HG02973 (cell line): ENCODE results near the gene MAP3K15.

Experiments
- ATAC-seq: cut with Tn5 transposase; IDR thresholded peaks from one replicate; pipeline ENCODE4 v1.9.1; 2021; ENCODE audit warnings: moderate library complexity; ENCODE audit not compliant: unreplicated experiment

MAP3K15 gene, protein sequence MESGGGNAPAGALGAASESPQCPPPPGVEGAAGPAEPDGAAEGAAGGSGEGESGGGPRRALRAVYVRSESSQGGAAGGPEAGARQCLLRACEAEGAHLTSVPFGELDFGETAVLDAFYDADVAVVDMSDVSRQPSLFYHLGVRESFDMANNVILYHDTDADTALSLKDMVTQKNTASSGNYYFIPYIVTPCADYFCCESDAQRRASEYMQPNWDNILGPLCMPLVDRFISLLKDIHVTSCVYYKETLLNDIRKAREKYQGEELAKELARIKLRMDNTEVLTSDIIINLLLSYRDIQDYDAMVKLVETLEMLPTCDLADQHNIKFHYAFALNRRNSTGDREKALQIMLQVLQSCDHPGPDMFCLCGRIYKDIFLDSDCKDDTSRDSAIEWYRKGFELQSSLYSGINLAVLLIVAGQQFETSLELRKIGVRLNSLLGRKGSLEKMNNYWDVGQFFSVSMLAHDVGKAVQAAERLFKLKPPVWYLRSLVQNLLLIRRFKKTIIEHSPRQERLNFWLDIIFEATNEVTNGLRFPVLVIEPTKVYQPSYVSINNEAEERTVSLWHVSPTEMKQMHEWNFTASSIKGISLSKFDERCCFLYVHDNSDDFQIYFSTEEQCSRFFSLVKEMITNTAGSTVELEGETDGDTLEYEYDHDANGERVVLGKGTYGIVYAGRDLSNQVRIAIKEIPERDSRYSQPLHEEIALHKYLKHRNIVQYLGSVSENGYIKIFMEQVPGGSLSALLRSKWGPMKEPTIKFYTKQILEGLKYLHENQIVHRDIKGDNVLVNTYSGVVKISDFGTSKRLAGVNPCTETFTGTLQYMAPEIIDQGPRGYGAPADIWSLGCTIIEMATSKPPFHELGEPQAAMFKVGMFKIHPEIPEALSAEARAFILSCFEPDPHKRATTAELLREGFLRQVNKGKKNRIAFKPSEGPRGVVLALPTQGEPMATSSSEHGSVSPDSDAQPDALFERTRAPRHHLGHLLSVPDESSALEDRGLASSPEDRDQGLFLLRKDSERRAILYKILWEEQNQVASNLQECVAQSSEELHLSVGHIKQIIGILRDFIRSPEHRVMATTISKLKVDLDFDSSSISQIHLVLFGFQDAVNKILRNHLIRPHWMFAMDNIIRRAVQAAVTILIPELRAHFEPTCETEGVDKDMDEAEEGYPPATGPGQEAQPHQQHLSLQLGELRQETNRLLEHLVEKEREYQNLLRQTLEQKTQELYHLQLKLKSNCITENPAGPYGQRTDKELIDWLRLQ (N-terminal part only)

DNA sequence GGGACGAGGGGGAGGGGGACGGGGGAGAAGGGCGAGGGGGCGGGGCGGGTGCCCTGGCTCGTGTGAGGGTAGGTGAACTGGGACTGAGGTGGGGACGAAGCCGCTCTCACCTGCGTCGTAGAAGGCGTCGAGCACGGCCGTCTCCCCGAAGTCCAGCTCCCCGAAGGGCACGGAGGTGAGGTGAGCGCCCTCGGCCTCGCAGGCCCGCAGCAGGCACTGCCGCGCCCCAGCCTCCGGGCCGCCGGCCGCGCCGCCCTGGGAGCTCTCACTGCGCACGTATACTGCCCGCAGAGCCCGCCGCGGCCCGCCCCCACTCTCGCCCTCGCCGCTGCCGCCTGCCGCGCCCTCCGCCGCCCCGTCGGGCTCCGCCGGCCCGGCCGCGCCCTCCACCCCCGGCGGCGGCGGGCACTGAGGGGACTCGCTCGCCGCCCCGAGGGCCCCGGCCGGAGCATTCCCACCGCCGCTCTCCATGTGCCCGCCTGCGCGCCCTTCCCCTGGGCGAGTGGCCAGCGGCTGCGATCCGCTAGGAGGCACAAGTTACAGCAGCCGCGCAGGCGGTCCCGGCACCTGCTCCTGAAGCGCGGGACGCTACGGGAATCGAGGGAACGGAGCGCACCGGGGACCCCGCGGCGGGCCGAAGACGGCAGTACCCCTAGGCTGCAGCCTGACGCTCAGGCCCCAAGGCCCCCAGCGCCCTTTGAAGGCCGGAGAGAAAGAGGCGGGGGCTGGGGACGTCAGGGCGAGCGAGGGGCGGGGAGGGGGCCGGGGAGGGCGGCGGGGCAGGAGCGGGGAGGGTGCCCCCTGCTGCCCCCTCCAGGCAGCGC is at the start of gene MAP3K15:
MAP3K15 (minus strand) TSS at position 718 of the 824 bp plus-strand sequence; CDS start at position 471, 247 bp downstream.
- ATAC-seq, result no peak

DNA sequence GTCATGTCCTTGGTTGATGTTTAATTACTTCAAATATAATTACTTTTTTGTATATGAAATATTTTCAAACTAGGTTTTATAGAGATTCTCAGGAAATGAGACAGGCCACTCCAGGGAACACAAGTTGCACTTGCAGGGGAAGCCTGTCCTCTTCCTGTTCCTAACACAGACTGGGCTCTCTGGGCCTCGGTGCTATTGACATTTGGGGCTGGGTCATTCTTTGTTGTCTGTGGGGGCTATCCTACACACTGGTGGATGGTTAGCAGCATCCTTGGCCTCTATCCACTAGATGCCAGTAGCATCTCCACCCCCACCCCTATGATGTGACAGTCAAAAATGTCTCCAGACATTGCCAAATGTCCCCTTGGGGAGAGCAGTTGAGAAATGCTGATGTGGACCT is 49.3 kb upstream of the MAP3K15 start:
- no peak for ATAC-seq

DNA sequence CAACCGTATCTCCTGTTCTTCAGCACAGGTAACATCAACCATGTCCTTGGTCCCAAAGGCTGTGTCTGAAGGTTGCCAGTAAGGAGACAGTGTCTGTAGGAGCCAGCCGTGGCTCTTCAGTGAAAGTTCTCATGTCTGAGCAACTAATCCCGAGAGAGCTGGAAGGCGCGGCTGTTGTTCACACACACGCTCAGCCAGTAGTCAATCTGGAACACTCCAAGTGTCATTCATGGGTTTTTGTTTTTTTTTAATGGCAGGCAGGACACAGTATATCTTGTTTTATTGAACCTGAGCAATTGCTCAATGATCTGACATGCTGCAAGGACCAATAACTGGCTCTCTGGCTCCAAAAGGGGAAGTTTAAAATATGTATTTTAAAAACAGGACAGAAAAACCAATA is 48.4 kb upstream of the MAP3K15 start:
- peak; percentile 27 for ATAC-seq

DNA sequence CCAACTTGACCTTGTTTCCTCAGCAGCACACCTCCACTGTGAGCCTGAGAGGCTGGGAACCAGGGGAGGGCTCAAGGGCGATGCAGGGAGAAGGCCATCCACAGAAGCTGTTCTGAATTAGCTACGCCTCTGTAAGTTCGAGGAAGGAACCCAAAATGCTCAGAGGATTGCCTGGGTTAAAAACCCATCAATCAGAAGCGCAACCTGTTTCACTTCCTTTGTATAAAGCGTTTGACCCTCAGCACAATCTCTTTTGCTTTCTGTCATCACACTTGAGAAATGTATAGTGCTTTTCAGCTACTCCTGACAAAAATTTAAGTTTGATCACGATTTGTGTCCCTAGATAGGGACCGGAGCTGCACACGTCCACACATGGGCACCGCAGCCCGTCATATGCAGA is 48.0 kb upstream of the MAP3K15 start:
- peak; percentile 46 for ATAC-seq

DNA sequence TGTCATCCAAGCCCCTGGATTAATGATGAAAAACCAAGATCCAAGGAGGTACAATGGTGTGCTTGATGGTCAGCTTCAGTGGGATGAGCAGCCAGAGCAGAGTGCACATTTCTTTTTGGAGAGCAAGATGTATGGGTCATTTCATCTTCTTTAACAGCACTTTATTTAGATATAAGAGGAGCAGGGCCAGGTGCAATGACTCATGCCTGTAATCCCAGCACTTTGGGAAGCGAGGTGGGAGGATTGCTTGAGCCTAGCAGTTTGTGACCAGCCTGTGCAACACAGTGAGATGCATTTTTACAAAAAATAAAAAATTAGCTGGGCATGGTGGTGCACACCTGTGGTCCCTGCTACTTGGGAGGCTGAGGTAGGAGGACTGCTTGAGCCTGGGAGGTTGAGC is 45.3 kb upstream of the MAP3K15 start:
- no peak for ATAC-seq

DNA sequence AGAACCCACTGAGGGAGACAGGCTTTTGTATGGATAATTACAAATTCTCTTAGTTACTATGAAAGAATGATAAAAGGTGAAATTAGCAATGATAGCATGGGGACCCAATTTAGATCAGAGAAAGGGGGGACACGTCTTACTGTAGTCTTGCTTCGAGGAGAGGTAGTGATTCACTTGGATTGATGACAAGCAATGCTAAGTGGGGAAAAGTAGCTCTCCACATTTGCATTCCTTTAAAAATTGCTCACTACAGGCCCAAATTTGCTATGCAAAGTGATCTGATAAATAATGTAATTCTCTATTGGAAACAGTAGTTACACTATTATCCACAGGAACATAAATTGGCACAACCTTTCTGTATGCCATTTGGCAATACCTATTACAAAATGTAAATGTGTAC is 42.5 kb upstream of the MAP3K15 start:
- ATAC-seq, result no peak

DNA sequence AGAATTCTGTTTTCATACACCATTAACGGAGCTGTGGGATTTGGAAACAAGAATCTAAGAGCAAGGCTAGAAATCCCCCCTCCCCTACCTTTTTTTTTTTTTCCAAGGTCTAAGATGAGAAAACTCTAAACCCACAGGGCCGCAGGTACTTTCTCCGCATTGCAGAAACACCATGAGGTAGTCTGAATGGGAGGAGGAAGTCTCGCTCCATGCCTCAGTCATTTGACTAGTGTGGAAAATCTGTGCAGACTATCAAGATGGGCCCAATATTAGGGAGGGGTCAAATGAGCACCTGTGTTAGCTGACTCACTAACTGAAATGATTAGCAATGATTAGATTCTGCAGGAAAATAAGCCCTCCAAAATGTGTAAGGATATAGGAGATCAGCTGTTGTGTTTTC is 40.9 kb upstream of the MAP3K15 start:
- no peak for ATAC-seq

DNA sequence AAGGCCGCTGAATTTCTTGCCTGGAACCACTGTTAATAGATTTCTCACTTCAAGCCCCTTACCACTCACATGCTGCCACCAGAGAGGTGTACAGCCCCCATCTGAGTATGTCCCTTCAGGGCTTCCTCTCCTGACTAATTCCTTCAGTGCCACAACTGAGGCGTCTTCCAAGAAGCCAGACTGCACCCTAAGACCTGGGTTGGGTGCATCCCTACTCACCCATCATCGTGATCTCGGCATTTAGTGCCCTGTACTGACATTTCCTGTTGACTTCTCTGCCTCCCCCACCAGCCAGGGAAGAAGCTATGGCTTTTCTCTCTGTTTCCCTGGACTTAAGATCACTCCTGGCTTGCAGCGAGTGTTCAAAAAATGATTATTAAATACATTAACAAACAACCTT is 40.4 kb upstream of the MAP3K15 start:
- ATAC-seq, result no peak

DNA sequence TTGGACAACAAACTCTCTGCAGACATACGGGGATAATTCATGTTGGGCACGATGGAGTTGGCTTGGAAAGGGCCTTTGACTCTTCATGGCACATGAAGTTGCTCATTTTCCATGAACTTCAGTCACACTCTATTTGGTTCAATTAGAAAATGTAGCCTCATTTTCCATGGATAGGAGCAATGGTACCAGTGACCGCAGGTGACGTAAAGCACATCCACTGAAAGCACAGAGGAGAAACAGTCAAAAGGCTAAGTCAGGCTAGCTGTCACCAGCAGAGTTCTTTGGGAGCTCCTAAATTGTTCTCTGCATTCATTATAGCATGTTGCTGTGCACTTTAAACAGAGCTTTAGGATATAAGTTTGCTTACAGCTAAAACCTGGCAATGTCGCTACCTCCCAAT is 39.9 kb upstream of the MAP3K15 start:
- no peak for ATAC-seq

DNA sequence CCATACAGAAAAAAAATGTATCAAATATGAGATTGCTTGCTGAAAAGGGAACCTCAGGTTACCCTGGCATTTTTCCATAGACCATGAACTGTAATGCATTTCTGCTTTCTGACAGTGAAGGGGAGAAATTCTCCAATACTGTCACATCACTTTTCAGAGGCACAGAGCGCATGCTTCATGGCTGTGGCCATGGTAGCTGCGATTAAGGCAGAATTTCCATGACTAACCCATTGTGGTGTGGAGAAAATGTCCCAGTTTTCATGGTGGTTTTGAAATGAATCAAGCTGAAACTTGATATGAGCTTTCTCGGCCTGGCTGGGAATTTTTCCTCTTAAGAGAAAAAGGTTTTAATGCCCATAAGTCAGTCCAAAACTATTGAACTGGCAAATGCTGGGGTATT is 39.5 kb upstream of the MAP3K15 start:
- no peak for ATAC-seq

DNA sequence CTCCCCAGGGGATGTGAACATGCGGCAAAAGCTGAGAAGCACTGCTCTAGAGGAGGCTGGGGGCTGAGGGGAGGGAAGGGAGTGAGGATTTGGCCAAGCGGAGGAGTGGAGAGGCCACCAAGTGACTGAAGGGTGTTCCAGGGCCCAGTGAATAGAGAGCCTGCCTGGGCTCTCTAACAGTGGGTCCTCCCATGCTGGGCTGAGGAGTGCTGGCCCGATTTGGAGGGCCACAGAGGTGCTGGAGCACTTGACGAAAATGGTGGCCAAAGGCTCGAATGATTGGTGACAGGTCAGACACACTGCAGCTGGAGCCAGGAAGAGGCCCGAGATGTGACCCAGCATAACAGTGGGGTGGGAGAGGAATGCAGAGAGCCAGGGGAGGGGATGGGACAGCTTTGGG is 37.5 kb upstream of the MAP3K15 start:
- ATAC-seq, result no peak

DNA sequence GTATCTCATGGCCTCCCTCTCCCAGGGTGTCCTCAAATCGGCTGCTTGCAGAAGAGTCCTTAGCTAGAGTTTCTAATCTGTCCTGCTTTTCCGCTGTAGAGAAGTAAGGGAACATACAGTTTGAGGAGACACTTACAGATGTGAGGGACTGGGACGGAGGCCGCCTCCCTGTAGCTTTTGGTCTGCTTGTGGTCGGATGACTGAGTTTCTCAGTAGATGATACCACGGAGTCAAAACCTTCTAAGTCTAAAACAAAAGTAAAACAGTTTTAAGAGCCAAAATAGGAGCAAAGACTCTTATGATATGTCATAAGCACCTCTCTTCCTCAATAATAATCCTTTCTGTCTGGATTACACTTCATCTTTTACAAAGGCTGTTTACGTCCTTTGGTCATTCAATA is 34.5 kb upstream of the MAP3K15 start:
- ATAC-seq, result no peak

DNA sequence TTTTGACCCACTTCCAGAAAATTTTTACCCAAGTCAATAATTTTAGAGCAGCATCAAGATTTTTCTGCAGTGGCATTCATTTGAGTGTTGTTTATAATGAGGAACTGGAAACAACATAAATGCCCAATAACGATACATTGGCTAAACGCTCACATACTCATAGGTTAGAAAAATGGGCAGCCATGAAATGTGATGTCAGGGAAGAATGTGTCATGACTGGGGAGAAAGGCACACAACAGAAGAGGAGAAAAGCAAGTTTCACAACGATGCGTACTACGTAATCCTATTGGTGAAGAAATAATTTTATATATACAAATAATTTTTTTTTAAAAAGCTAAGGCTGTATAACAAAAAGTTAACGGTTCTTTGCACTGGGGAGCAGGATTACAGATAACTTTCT is 33.6 kb upstream of the MAP3K15 start:
- ATAC-seq, result no peak

DNA sequence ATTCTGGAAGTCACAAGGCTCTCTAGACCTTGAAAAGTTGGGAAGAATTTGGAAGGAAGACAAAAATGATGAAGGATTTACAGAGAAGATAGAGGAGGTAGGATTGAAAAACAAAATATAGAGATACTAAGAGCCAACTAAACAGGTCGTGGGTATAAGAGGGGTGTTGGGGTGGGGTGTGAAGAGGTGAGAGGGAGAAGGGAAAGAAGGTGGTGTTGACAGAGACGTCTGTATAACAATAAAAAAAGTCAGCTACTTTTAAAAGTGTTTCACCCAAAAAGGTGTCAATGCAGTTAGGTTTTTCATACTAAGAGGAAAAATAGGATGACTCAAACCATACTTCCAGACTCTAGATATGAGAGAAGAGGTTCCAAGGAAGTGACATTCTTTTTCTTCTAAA is 33.0 kb upstream of the MAP3K15 start:
- no peak for ATAC-seq

DNA sequence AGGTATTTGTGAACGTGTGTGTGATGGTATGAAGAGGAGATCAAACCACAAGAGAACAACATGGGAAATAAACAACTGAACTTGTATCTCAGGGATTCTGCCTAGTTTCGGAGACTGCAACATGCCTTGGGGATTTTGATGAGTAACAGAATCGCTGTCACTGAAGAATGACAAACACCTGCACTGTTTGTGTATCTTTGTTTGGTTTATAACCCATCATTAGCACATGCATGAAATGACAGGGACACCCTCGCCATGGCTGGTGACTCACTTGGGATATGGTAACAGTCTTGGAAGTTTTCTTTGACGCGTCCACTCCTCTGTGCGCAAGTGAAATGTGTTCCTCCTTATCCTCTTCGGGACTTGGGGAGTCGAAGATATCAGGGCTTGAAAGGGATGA is 30.3 kb upstream of the MAP3K15 start:
- ATAC-seq, result no peak

DNA sequence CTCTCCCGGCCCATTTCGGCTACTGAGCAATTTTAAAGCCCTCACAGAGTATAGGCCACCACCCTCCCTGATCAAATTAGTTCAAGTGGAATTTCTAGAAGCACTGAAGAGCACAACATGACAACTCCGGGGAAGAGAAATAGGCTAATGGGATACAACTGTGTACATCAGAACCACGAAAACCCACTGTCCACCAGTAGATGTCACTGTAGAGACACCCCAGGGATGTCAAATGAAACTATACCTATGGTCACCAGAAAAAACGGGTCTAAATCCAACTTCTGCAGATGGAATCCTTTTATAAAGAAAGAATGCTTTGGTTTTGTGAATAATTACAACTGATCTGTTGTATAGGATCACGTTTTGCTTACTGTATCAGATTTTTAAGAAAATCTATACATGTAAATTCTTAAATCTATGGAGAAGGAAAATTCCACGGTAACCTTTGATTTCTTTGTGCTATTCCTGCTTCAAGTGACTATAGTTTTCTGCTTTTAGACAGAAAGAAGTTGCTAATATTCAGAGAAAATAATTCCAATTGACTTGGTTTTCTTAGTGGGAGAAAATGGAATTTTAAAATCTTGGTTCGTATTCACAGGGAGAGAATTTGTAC is 29.5 kb upstream of the MAP3K15 start:
- no peak for ATAC-seq

DNA sequence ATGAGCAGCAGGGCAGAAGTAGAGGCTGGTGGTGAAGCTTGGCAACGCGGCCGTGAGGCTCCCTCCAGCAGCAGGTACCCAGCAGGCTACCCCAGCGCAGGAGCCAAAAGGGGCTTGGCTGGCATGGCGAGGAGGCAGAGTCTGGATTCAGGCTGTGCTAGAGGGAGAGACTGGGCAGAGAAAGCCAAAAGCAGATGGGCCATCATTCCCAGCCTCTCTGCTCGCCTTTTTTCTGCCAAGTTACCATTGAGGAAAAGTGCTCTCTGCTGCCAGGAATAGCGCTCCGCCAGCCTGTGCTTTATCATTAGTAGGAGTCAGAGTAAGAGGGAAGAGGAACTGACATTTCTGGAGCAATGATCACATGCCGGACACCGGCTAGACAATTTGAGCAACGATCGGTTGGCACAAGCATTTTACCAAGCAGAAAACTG is 28.7 kb upstream of the MAP3K15 start:
- ATAC-seq, result no peak

DNA sequence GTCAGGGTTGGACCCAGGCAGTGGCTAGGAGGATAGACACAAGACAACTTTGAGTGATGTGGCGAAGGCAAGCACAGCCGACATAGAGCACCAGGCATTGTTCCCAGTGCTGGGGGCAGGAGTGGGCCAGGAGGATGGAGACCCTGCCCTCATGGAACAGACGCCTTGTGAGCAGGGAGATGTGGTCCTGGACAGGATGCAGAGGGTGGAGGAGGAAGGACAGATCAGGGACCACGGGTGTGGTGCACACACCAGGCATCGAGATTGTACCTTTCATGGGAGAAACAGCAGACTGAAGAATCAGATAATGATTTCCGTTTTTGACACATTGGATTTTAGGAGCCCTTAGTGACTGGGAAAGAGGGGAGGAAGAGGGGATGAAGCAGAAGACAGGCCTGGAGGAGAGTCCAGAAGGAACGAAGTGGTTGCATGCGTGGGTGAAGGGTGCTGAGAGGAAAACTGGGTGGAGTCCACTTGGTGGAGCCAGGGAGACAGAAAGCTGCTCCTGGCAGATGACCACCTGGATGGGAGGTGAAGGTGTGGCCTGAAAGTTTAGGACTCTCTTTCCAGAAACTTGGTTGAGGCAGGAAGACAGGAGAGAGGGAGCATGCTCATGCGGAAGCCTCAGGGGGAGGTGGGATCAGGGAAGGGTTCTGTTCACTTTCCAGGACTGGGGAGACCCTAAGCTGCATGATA is 27.9 kb upstream of the MAP3K15 start:
- ATAC-seq, result no peak

DNA sequence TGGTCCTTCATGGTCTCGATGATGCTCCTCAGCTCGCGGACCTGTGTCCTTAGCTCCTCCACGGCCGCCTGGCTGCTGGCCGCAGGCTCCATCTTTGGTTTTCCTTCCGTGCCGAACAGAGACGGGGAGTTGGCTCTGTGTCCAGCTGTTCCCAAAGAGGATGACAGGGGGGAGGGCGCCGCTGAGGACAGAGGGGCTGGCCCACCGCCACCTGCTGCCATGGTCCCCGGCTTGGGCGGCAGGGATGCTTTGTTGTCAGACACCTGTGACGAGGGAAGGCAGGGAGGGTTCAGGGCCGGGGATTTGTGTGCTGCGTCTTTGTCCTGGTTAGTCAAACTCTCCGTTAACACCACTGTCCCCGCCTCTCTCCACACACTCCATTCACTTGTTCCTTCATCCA is 26.6 kb upstream of the MAP3K15 start:
- ATAC-seq, result no peak
